Panc1 (cell line): ENCODE measurements around the gene POLD2. TPM values are rescaled to one million over a fixed set of nuclear protein-coding genes. Genes with fewer than 3 reads are reported as not detected.

Experiments used
- ATAC-seq: fragments of 200-7000 bp; cut with Tn5 transposase; 2 replicates; pipeline ENCODE4 v1.9.1; 2020; ENCODE audit warnings: mild to moderate bottlenecking, moderate library complexity
- BruUV-seq: library from RNA; stranded (reverse); fragments of 400-500 nt; replicated peaks from 2 replicates; lab custom pipeline; 2021; lab: Mats Ljungman, UMichigan
- CTCF ChIA-PET: fragments of 300-600 bp; sonication (Branson Sonifier 250); formaldehyde crosslinking; loops from one replicate; lab custom pipeline; 2022; ENCODE audit warnings: antibody characterized with exemption; lab: Charles Lee
- POLR2A ChIA-PET: fragments of 300-600 bp; sonication (Branson Sonifier 250); formaldehyde crosslinking; loops from one replicate; lab custom pipeline; 2022; ENCODE audit warnings: antibody characterized with exemption; lab: Charles Lee
- DNase-seq: peaks from one replicate; pipeline ENCODE4 v3.0.0-alpha.2; 2010; ENCODE audit warnings: low read depth, low spot score
- H3K27ac ChIP-seq: 2 replicates; pipeline ENCODE4 v1.5.1; 2011; ENCODE audit warnings: mild to moderate bottlenecking, low read length, inconsistent platforms
- H3K27me3 ChIP-seq: fragments of 200-500 bp; sonication (Bioruptor generic); 2 replicates; pipeline ENCODE4 v1.6.0; 2014; ENCODE audit warnings: low read length, inconsistent platforms; ENCODE audit not compliant: control insufficient read depth, insufficient read depth
- H3K36me3 ChIP-seq: fragments of 200-500 bp; sonication (Bioruptor generic); 2 replicates; pipeline ENCODE4 v1.5.1; 2014; ENCODE audit warnings: inconsistent platforms, mild to moderate bottlenecking, low read length, moderate library complexity; ENCODE audit not compliant: control insufficient read depth, insufficient read depth
- H3K4me1 ChIP-seq: 2 replicates; pipeline ENCODE4 v1.5.1; 2011; ENCODE audit warnings: inconsistent platforms, mild to moderate bottlenecking, low read length, moderate library complexity; ENCODE audit not compliant: control insufficient read depth, insufficient read depth
- H3K4me3 ChIP-seq, 2 experiments: 2 replicates each; pipeline ENCODE4 v1.5.1; 2011 to 2012; ENCODE audit warnings: low read depth in 2 of 2, low read length in 2 of 2, mild to moderate bottlenecking in 2 of 2, inconsistent platforms in 1 of 2, moderate library complexity in 1 of 2
- H3K9me3 ChIP-seq: fragments of 200-500 bp; sonication (Bioruptor generic); 2 replicates; pipeline ENCODE4 v1.5.1; 2014; ENCODE audit warnings: low read depth, mild to moderate bottlenecking, inconsistent platforms, low read length, moderate library complexity; ENCODE audit not compliant: control insufficient read depth, insufficient read depth
- POLR2AphosphoS5 ChIP-seq: IDR thresholded peaks from 2 replicates; pipeline ENCODE4 v1.6.1; 2012; ENCODE audit warnings: mild to moderate bottlenecking, low read depth, low read length, moderate library complexity
- SIN3A ChIP-seq: IDR thresholded peaks from 2 replicates; pipeline ENCODE4 v1.6.1; 2012; ENCODE audit warnings: low read depth, mild to moderate bottlenecking, low read length, moderate library complexity, borderline replicate concordance; ENCODE audit not compliant: insufficient read depth
- TCF7L2 ChIP-seq: IDR thresholded peaks from 2 replicates; pipeline ENCODE4 v1.6.1; 2011; ENCODE audit warnings: mild to moderate bottlenecking, low read depth, low read length, inconsistent platforms
- in situ Hi-C: cut with HindIII; loops from 2 replicates; pipeline ENCODE4 v1.10.0; 2016; ENCODE audit warnings: low sequenced_read_pairs, low pct_unique_long_range_greater_than_20kb
- intact Hi-C: fragments of 100-400 bp; cut with micrococcal nuclease; formaldehyde crosslinking; loops from one replicate; pipeline ENCODE4 v1.10.0; 2022; ENCODE audit not compliant: unreplicated experiment
- total RNA-seq: library from RNA; stranded (reverse); gene quantifications from one replicate; pipeline ENCODE4 v1.2.1, GENCODE V29; 2021; ENCODE audit not compliant: unreplicated experiment
- TF ChIP-seq, protein P1 (sequence below): fragments of 450-650 bp; IDR thresholded peaks from 2 replicates; pipeline ENCODE4 v1.5.1; 2017; ENCODE audit warnings: mild to moderate bottlenecking
- TF ChIP-seq, protein P2 (sequence below), 2 experiments: IDR thresholded peaks; 2 replicates each; pipeline ENCODE4 v1.6.1; 2011 to 2012; ENCODE audit warnings: low read depth in 2 of 2, control low read depth in 1 of 2, low read length in 1 of 2, mild to moderate bottlenecking in 1 of 2, moderate library complexity in 1 of 2; ENCODE audit not compliant: insufficient read depth in 1 of 2

The POLD2 gene
- total RNA-seq, 1 experiment from 2014 or later: 195 TPM

GRCh38 chr7:44083796-44084195, 39.6 kb downstream of the POLD2 start:
- no TSS peak for BruUV-seq
- Histone ChIP-seq H3K27ac (no peak overlapping the region), H3K4me1 (peaks cover 10% of the 10 kb centered on the region; the same call in 1 of the 2 replicates), H3K27me3 (no peaks in the 10 kb centered on the region), H3K36me3 (no peaks in the 10 kb centered on the region; the same call in 1 of the 2 replicates), H3K9me3 (no peaks in the 10 kb centered on the region), H3K4me3 (no peak overlapping the region)
- in situ Hi-C loops: no loop called here
- POLR2A ChIA-PET: no interaction called here
- TF ChIP-seq, protein P1, sequence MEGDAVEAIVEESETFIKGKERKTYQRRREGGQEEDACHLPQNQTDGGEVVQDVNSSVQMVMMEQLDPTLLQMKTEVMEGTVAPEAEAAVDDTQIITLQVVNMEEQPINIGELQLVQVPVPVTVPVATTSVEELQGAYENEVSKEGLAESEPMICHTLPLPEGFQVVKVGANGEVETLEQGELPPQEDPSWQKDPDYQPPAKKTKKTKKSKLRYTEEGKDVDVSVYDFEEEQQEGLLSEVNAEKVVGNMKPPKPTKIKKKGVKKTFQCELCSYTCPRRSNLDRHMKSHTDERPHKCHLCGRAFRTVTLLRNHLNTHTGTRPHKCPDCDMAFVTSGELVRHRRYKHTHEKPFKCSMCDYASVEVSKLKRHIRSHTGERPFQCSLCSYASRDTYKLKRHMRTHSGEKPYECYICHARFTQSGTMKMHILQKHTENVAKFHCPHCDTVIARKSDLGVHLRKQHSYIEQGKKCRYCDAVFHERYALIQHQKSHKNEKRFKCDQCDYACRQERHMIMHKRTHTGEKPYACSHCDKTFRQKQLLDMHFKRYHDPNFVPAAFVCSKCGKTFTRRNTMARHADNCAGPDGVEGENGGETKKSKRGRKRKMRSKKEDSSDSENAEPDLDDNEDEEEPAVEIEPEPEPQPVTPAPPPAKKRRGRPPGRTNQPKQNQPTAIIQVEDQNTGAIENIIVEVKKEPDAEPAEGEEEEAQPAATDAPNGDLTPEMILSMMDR: no peak
- TF ChIP-seq SIN3A (no peak), TCF7L2 (no peak)
- intact Hi-C loops: no loop called here
- CTCF ChIA-PET: no interaction called here
- DNase-seq (no peak), ATAC-seq (no peak)

DNA sequence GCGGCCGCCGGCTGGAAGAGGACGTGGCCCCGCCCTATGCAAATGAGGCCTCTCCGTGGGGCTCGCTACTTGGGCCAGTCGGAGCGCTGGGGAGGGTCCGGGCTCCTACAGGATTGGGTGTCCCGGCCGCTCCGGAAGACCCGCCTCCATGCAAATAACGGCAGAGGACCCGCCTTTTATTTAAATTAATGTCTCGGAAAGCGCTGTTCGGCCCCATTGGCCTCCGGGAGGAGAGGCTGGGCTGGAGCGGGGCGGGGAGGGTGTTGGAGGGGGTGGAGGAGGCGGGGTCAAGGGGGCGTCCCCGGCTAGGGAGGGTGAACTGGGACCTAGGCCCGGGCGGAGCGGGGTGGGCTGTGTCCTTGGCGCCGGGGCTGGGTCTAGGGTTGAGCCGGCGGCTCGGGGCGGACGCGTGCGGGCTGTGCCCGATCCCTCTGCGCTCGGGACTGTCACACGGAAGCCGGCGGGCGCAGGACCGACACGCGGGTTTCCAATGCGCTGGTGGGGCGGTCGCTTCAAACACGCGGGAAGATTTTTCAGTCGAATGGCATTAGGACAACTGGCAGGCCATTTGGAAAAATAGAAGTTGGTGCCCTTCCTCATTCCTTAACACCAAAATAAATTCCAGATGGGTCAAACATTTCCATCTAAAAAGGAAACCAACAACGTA, 40.7 kb downstream of the POLD2 start:
- Histone ChIP-seq H3K27ac (peak overlapping the region; percentile 78), H3K27me3 (no peaks in the 10 kb centered on the region), H3K36me3 (no peaks in the 10 kb centered on the region; the same call in 1 of the 2 replicates), H3K4me1 (peaks cover 10% of the 10 kb centered on the region; the same call in 1 of the 2 replicates), H3K4me3 (peak overlapping the region; percentile 80 to 97), H3K9me3 (no peaks in the 10 kb centered on the region)
- CTCF ChIA-PET: no interaction called here
- POLR2A ChIA-PET: no interaction called here
- in situ Hi-C loops (no loop called here), intact Hi-C loops (no loop called here)
- ATAC-seq (peak; percentile 98), DNase-seq (peak; percentile 87)
- TF ChIP-seq POLR2AphosphoS5: peak; percentile 44
- TF ChIP-seq TCF7L2: 0 out of 2 replicates have a peak, but pooled peaks have one; percentile 42
- TF ChIP-seq SIN3A: no peak; the same call in 1 of the 2 replicates
- BruUV-seq: no TSS peak

- peak overlapping the region; percentile 86 for H3K27ac ChIP-seq
These were observed 42.0 kb downstream of the POLD2 start for GRCh38 chr7:44081266-44081748.

More at GRCh38 chr7:44081266-44081748, 42.0 kb downstream of the POLD2 start:
- H3K27me3 ChIP-seq: no peaks in the 10 kb centered on the region
- ChIA-PET POLR2A (no interaction called here), CTCF (interaction anchor here (0.6 kb wide), 1 partner anchor 30 kb away, joined by 6 read pairs; no protein-coding TSS in a partner anchor)
- in situ Hi-C loops (no loop called here), intact Hi-C loops (no loop called here)
- TSS peak; percentile 68 for BruUV-seq
- no peaks in the 10 kb centered on the region; the same call in 1 of the 2 replicates for H3K36me3 ChIP-seq
- peaks cover 10% of the 10 kb centered on the region; the same call in 1 of the 2 replicates for H3K4me1 ChIP-seq
- ATAC-seq: no peak
- peak overlapping the region; percentile 80 to 97 for H3K4me3 ChIP-seq
- no peaks in the 10 kb centered on the region for H3K9me3 ChIP-seq
- no peak for DNase-seq
- TF ChIP-seq POLR2AphosphoS5 (no peak), TCF7L2 (no peak), SIN3A (no peak)
- TF ChIP-seq, protein P1: no peak
- TF ChIP-seq, protein P2, sequence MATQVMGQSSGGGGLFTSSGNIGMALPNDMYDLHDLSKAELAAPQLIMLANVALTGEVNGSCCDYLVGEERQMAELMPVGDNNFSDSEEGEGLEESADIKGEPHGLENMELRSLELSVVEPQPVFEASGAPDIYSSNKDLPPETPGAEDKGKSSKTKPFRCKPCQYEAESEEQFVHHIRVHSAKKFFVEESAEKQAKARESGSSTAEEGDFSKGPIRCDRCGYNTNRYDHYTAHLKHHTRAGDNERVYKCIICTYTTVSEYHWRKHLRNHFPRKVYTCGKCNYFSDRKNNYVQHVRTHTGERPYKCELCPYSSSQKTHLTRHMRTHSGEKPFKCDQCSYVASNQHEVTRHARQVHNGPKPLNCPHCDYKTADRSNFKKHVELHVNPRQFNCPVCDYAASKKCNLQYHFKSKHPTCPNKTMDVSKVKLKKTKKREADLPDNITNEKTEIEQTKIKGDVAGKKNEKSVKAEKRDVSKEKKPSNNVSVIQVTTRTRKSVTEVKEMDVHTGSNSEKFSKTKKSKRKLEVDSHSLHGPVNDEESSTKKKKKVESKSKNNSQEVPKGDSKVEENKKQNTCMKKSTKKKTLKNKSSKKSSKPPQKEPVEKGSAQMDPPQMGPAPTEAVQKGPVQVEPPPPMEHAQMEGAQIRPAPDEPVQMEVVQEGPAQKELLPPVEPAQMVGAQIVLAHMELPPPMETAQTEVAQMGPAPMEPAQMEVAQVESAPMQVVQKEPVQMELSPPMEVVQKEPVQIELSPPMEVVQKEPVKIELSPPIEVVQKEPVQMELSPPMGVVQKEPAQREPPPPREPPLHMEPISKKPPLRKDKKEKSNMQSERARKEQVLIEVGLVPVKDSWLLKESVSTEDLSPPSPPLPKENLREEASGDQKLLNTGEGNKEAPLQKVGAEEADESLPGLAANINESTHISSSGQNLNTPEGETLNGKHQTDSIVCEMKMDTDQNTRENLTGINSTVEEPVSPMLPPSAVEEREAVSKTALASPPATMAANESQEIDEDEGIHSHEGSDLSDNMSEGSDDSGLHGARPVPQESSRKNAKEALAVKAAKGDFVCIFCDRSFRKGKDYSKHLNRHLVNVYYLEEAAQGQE (IDR thresholded peaks at IDR 0.05; ENCODE audit: insufficient read depth in 1 of 2, low read depth in 2 of 2, low read length in 1 of 2): no peak
